HG02763 (cell line): Measurements from ENCODE around the gene CRYBB2.
"Not testable (repeated sequence)": the region's sequence is repeated elsewhere in the genome, so short reads cannot be mapped to it uniquely, and the experiment has no call there.

Source experiments
- ATAC-seq: cut with Tn5 transposase; IDR thresholded peaks from one replicate; pipeline ENCODE4 v1.9.1; 2021; ENCODE audit warnings: mild to moderate bottlenecking, moderate library complexity; ENCODE audit not compliant: unreplicated experiment

Gene CRYBB2

DNA sequence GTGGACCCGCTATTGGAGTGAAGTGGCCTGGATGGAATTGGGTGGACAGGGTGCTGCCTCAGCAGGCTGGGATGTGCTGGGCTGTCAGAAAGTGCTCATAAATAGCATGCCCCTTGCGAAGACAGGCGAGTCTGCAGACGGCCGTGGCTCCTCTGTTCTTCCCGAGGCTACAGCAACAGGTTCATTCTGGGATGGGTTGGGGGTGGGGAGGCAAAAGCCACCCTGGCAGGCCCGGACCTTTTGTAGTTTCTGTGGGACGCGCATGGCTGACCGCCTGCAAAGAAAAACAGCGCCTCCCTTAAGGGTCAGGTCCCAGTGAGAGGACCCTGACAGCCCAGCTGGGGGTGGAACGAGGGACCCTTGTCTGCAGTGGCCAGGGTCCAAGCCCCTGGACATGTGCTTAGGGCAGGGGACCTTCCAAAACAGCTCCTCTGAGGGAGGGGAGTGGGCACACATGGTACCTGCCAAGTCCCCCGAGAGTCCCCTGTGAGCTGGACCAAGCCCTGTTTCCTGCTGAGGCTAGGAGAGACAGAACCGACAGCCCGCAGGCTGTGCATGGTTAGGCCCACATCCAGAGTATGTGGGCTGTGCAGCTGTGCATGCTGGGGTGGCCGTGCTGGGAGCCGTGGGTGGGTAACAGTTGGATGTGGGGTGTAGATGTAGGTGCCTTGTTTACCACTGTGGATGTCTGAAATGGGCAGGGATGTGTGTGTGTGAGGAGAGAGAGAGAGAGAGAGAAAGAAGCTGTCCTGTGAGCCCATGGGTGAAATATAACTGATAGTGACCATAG, 19.5 kb upstream of the CRYBB2 start, which contains the start of gene CRYBB3:
Gene CRYBB3, plus strand, starts transcription at position 128 of the 790 bp plus-strand sequence. CDS start 1,539 bp downstream, outside the sequence.
- no peak for ATAC-seq

DNA sequence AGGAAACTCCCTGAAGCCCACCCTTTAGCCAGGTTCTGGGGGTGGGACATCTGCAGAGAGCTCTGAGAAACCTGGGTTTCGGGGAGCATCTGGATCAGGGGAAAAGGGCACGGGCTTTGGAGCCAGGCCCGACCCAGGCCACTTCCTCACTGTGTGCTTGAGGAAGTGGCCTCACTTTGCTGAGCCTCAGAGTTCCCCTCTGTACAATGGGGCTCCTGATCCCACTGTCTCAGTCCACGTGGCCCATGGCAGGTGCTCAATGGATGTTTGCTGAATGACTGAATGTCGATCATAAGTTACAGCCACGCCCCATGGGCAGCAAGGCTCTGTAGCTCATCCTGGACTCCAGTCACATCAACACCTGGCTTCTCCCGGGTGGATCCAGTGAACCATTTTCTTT, 18.5 kb upstream of the CRYBB2 start:
- ATAC-seq = no peak

DNA sequence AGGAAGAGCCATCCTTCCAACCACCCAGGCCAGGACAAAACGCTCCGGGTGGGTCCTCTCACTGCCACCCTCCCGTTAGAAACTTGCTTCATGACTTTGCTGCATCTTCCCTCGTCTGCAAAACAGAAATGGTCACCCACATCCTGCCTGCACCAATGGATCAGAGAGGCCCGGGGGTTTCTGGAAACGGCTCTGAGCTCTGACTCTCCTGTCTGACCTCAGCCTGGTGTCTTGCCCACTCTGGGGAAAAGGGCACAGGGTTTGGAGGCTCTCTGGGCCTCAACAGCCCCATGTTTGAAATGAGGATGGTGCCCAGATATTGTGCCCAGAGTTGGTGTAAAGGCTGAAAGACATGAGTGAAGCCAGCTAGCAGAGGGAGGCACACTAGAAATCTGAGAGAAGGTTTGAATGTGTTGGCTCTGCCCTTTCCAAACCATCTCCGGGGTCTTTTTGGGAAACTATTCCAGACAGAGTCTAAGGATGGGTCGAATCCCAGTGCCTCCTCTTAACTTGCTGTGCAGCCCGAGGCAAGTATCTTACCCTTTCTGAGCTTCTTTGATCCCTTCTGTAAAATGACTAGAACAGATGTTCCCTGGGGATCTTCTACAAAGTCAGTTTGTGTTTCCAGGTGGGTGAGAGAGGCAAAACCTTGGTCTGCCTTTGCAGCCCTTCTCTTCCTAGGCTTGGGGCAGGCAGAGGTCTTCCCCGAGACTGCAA, 17.7 kb upstream of the CRYBB2 start:
- no peak for ATAC-seq

DNA sequence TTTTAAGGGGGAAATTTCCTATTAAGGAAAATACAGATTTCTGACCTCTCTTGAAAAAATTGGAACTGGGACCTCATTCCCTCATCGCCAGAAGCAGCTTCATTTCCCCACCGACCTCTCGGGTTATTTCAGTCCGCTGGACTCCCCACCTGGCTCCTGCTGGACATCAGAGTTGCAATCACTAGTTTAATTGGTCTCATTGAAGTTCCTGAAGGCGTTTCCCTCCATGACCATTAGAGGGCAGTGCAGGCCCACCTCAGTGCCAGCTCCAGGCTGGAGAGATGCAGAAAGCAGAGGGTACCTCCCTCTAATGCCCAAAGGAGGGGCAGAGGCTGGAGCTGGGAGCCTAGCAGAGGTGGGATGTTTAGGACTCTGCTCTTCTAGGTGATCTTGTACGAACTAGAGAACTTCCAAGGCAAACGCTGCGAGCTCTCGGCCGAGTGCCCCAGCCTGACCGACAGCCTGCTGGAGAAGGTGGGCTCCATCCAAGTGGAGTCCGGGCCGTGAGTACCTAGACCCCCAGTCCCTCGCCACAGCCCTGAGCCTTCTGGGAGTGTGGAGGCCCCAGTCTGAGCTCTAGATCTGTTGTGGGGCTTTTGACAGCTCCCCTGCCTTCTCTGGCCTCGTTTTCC, 17.0 kb upstream of the CRYBB2 start:
- ATAC-seq = no peak

DNA sequence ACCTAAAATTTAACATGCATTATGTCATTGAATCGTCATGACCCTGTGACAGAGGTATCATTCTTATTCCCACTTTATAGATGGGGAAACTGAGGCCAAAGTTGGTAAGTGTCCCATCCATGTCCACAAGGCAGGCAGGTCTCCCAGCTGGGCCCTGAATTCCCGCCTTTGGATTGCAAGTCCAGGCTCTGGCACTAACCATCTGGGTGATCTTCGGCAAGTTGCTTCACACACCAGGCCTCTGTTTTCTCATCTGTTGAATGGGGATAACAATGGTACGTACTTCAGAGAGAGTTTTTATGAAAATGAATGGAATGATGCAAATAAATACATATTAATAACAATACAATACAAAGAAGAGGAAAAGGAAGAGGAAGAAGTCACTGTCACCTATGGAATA, 16.4 kb upstream of the CRYBB2 start:
- ATAC-seq = no peak

DNA sequence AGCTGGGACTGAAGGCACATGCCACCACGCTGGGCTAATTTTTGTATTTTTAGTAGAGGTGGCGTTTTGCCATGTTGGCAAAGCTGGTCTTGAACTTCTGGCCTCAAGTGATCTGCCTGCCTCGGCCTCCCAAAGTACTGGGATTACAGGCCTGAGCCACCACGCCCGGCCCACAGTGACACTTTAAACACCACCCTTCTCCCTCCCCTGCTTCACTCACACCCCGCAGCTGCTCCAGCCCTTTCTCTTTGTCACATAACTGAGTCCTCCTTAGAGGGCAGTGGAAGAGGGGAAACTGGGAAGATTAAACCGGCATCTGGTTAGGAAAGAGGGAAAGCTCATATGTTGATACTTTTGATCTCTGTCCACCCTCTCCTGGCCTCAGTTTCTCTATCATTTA, 14.9 kb upstream of the CRYBB2 start:
- not testable (repeated sequence) for ATAC-seq

DNA sequence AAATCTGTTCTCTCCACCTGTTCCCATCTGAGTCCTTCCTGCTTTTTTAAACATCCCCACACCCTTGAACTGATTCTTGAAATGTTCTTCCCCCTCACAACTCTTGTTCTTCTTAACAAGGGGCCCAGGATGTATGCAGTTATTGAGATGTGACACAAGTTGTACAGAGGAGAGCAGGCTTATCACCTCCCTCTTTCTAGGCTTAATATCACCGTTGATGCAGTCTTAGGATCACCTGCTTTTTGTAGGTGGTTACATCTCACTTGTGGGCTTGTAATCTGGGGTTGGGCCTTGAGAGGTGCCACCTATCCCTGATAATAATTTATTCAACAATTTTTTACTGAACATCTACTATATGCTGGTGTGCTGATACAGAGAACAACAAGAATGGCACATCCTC, 13.6 kb upstream of the CRYBB2 start:
- ATAC-seq = no peak

DNA sequence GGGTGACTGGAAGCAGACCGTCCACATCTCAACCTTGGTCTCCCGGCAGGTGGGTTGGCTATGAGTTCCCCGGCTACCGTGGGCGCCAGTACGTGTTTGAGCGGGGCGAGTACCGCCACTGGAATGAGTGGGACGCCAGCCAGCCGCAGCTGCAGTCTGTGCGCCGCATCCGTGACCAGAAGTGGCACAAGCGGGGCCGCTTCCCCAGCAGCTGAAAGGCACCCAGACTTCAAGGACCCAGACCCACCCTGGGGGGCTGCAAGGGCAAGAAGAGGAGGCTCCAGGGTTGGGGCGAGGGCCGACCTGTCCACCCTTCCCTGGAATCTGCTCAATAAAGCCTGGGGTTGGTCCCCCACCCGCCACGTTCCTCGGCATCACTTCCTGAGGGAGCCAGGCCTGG, 12.4 kb upstream of the CRYBB2 start:
- ATAC-seq = no peak

DNA sequence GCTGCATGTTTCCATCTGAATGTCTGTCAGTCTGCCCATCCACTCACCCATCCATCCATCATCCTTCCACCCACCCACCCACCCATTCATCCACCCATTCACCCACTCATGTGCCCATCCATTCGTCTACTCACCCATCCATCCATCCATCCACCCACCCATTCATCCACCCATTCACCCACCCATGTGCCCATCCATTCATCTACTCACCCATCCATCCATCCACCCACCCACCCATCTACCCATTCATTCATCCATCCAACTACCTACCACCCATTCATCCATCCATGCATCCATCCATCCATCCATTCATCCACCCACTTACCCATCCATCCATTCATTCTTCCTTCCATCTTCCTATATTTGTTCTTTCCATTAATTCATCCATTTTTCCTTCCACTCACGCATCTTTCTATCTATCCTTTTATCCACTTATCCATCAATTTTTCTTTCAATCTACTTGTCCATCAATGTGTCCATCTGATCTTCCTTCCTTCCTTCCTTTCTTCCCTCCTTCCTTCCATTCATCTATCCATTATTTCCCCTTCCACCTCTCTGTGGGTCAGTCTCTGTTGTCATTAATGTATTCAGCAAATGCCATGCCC, 11.8 kb upstream of the CRYBB2 start:
- no peak for ATAC-seq

DNA sequence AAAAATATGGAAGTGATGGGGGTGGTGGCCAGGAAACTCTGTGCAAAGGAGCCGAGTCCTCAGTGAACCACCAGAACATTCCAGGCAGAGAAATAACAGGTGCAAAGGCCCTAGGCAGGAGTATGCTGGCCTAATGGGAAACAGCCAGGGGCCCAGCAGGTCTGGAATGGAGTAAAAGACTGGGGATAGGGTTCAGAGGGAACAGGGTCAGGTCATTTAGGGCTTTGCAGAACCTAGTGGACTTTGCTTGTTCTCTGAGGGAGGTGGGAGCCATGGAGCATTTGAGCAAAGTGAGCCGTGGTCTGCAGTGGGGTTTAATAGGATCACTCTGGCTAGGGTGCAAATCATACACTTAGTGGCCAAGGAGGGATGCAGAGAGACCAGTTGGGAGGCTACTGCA, 11.1 kb upstream of the CRYBB2 start:
- no peak for ATAC-seq

DNA sequence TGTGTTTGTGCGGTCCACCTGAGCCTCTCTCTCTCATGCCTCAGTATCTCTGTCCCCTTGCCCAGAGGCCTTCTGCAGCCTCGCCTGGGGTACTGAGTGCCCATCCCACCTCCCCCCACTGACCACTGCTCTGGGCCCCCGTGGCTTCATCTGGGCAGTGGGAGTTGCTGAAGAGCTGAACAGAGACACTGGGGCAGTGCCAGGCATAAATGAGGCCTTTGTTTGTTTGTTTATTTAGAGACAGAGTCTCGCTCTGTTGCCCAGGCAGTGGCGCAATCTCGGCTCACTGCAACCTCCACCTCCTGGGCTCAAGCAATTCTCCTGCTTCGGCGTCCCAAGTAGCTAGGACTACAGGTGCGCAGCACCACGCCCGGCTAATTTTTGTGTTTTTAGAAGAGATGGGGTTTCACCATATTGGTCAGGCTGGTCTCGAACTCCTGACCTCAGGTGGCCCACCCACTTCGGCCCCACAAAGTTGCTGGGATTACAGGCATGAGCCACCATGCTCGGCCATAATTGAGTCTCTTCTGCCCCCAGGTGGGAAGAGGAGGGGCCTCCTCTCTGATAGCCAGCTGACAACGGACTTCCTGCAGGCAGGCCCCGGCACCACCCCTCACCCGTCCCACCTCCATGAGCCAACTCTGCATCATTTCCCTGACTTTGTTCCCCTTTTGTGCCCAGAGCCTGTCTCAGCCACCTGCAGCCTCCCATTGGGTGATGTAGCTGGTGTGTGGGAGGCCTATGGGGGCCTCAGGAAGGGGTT, 10.5 kb upstream of the CRYBB2 start:
- no peak for ATAC-seq

DNA sequence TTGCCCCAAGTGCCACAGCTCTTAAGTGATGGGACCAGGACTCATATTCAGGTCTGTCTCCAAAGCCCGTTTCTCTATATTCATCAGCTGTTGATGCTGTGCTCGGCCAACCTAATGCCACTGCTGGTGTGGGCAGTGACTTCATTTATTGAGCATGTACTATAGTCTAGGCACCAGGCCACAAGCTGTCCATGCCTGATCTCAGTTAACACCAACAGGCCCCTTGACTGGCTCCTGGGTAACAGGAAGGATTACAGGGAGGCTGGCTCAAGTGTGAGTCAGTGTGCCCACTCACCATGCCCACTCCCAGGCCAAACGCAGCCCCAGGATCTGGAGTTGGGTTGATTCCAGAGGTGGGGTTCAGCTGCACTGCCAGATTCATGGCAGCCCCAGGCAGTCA, 8.6 kb upstream of the CRYBB2 start:
- ATAC-seq = no peak

DNA sequence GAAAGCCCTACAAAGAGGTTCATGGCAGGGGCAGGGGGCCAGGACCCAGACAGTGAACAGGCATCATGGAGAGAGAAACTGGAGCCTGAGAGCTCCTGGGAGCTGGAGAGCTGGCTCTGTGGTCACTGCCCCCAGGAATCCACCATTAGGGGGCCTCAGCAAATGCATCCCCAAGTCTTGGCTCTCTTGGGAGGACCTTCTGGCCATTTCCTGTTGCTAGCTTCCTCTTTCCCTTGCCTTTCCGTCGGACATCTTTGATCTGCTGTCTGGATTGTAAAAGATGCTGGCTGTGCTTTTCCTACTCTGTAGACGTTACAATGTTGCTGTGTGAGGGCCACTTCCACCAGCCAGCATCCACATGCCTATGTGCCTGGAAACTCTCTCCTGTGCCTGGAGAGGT, 7.1 kb upstream of the CRYBB2 start:
- ATAC-seq = no peak

DNA sequence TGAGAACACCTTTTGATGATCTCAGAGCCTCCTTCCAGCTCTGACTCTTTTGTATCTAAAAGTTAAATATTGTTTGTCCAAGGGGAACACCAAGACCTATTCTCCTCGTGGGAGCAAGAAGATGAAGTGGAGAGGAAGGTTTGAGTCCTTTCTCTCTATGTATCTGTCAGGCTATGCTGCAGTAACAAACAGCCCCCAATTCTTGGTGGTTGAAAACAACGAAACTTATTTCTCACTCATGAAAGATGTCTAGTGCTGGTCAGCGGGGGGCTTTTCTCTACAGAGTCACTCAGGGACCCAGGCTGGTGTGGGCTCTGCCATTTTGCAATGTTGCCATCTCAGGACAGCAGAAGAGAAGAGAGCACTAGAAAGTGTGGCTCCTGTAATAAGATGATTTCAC, 6.2 kb upstream of the CRYBB2 start:
- ATAC-seq = no peak

DNA sequence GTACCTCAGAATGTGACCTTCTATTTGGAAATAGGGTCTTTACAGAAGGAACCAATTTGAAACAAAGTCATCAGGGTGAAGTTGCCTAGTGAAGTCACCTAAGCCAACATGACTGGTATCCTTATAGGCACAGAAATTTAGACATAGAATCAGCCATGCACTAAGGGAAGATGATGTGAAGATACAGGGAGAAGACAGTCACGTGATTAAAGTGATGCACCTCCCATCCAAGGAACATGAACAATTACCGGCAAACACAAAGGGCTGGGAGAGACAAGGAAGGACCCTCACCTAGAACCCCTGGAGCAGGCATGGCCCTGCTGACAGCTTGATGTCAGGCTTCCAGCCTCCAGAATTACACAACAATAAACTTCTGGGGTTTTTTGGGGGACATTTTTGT, 3.2 kb upstream of the CRYBB2 start:
- no peak for ATAC-seq

DNA sequence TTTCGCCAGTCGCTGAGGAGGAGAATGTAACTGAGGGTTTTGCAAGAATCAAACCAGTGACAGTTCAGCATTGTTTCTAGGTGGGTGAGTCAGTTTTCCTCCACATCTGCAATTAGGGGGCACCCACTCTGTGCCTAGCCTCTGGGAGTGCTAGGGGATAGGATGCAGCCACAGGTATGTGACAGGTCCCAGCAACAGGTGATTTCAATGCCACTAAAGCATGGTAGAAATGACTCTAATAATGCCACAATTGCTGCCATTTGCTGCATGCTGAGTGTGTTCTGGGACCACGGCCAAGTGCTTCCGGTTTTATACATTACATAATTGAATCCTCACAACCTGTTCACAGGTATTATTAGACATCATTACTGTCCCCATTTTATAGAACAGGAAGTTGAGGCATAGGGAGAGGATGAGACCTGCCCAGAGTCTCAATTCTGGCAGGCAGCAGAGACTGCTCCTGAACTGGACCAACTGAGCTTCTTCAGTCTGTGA, 556 bp downstream of the CRYBB2 start:
- ATAC-seq = no peak

DNA sequence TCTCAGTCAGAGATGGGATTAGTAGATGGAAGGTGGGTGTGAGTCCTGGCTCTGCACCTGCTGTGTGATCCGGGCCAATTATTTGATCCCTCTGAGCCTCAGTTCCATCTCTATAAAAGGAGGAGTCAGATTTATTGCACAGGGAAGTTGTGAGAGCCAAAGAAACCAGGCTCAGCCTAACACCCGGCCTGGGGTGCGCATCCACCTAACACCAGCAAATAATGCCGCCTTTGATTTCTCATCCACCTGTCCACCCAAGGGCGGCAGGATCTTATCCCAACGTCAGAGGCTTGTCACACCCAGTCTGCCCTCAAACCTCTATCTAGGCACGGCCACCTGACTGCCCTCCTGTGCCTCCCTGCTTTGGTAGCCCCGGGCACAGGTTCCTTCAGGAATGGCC, 2.4 kb downstream of the CRYBB2 start:
- no peak for ATAC-seq

DNA sequence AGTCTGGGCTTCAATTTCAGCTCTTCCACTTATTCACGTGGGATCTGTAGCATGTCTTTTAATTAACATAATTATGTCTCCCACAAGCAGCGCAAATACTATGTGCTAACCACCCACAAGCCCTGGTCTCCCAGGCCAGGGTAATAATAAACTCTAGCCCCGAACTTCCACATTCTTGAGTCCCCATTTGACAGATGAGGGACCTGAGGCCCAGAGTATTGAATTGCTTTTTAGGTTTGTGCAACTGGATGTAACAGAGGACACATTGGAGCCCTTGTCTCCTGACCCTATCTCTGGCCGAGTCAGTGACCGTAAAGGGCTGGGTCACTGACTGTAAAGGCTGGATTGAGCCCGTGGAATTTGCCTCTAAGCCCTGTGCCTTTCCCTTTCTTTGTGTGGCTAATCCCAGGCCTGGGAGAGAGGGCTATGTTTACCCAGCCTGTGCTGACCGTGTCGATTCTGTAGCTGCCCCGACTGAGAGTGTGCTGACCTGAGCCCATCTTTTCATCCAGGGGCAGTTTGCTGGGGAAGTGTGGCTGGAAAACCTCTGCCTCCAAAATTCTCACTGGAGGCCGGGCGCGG, 3.9 kb downstream of the CRYBB2 start:
- no peak for ATAC-seq

DNA sequence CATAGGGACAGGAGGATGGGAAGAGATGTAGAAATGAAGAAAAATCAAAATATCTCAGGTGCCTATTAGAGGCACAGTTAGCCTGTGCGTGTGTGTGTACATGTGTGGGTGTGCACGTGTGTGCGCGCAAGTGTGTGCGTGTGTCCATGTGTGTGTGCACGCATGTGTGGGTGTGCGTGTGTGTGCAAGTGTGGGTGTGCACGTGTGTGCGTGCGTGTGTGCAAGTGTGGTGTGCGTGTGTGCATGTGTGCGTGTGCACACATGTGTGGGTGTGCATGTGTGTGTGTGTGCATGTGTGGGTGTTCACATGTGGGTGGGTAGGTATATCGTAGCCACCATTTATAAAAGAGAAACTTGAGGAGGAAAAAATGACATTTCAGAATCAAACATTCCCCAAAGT, 9.4 kb downstream of the CRYBB2 start:
- ATAC-seq = no peak

DNA sequence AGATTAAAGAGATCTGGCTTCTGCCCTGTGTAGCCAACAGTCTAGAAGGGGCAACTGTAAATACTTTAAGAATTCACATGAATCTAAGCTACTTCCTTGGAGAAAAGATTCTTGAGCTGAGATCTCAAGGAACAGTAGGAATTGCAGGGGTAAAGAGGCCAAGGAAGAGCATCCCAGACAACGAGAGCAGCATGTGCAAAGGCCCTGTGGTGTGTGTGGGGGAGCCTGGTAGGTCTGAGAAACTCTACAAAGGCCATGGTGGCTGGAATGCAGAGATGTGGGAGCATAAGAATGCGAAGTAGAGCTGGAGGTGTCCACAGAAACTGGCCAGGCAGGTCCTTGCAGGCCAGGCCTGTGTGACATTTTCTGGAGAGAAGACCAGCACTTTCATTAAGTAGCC, 11.3 kb downstream of the CRYBB2 start:
- not testable (repeated sequence) for ATAC-seq
